H9 (cell line): Measurements from ENCODE around the gene TFEB. TPM values are rescaled to one million over a fixed set of nuclear protein-coding genes. Genes with fewer than 3 reads are reported as not detected.

Experiments
- DNase-seq: peaks from one replicate; pipeline ENCODE4 v3.0.0-alpha.2; 2017
- H2AFZ ChIP-seq: one replicate; pipeline ENCODE4 v1.6.1; 2013; ENCODE audit warnings: mild to moderate bottlenecking, low read length, control low read depth, moderate library complexity
- H2AK5ac ChIP-seq: 2 replicates; pipeline ENCODE4 v1.6.1; 2013; ENCODE audit warnings: low read length, control low read depth, mixed read lengths; ENCODE audit not compliant: insufficient read length
- H2BK120ac ChIP-seq: one replicate; pipeline ENCODE4 v1.6.1; 2013; ENCODE audit warnings: low read depth, mild to moderate bottlenecking, low read length, control low read depth, inconsistent platforms; ENCODE audit not compliant: poor library complexity, severe bottlenecking
- H2BK12ac ChIP-seq: 2 replicates; pipeline ENCODE4 v1.6.1; 2013; ENCODE audit warnings: low read length, control low read depth, mixed read lengths, low read depth; ENCODE audit not compliant: insufficient read length
- H2BK15ac ChIP-seq: 2 replicates; pipeline ENCODE4 v1.6.1; 2013; ENCODE audit warnings: low read depth, low read length, control low read depth
- H2BK20ac ChIP-seq: one replicate; pipeline ENCODE4 v1.6.1; 2013; ENCODE audit warnings: low read depth, mild to moderate bottlenecking, low read length, control low read depth, inconsistent platforms; ENCODE audit not compliant: poor library complexity, severe bottlenecking
- H2BK5ac ChIP-seq: 2 replicates; pipeline ENCODE4 v1.6.1; 2013; ENCODE audit warnings: low read length, control low read depth, mixed read lengths; ENCODE audit not compliant: insufficient read length
- H3K14ac ChIP-seq: 2 replicates; pipeline ENCODE4 v1.6.1; 2013; ENCODE audit warnings: low read length, control low read depth; ENCODE audit not compliant: insufficient read depth
- H3K18ac ChIP-seq: 2 replicates; pipeline ENCODE4 v1.6.1; 2013; ENCODE audit warnings: low read depth, mild to moderate bottlenecking, mixed read lengths, low read length, control low read depth; ENCODE audit not compliant: insufficient read length
- H3K23ac ChIP-seq: 2 replicates; pipeline ENCODE4 v1.6.1; 2013; ENCODE audit warnings: low read length, control low read depth, mixed read lengths, low read depth; ENCODE audit not compliant: insufficient read length
- H3K23me2 ChIP-seq: 2 replicates; pipeline ENCODE4 v1.6.1; 2013; ENCODE audit warnings: low read depth, mild to moderate bottlenecking, mixed read lengths, low read length, control low read depth; ENCODE audit not compliant: insufficient read length, poor library complexity, severe bottlenecking
- H3K27ac ChIP-seq: 2 replicates; pipeline ENCODE4 v1.5.1; 2013; ENCODE audit warnings: low read length, control low read depth, mixed read lengths, low read depth; ENCODE audit not compliant: insufficient read length
- H3K27me3 ChIP-seq: 2 replicates; pipeline ENCODE4 v1.6.1; 2013; ENCODE audit warnings: low read length, control low read depth, inconsistent platforms; ENCODE audit not compliant: insufficient read depth
- H3K4ac ChIP-seq: 2 replicates; pipeline ENCODE4 v1.6.1; 2013; ENCODE audit warnings: low read depth, mild to moderate bottlenecking, control low read depth, inconsistent platforms, low read length, moderate library complexity
- H3K4me1 ChIP-seq: 2 replicates; pipeline ENCODE4 v1.6.1; 2013; ENCODE audit warnings: low read length, control low read depth, inconsistent platforms; ENCODE audit not compliant: insufficient read depth
- H3K4me2 ChIP-seq: 2 replicates; pipeline ENCODE4 v1.6.1; 2013; ENCODE audit warnings: low read length, control low read depth, mixed read lengths; ENCODE audit not compliant: insufficient read length, insufficient read depth
- H3K56ac ChIP-seq: 2 replicates; pipeline ENCODE4 v1.6.1; 2013; ENCODE audit warnings: low read depth, mild to moderate bottlenecking, mixed read lengths, low read length, control low read depth; ENCODE audit not compliant: insufficient read length
- H3K79me1 ChIP-seq: 2 replicates; pipeline ENCODE4 v1.6.1; 2013; ENCODE audit warnings: low read depth, mild to moderate bottlenecking, moderate library complexity, low read length, control low read depth, inconsistent platforms; ENCODE audit not compliant: insufficient read depth, poor library complexity, severe bottlenecking
- H3K79me2 ChIP-seq: 2 replicates; pipeline ENCODE4 v1.6.1; 2013; ENCODE audit warnings: low read length, control low read depth, inconsistent platforms; ENCODE audit not compliant: insufficient read depth
- H3K9ac ChIP-seq: 2 replicates; pipeline ENCODE4 v1.6.1; 2013; ENCODE audit warnings: low read length, control low read depth, mixed read lengths; ENCODE audit not compliant: insufficient read length; ENCODE audit errors: extremely low read depth
- H3K9me3 ChIP-seq: one replicate; pipeline ENCODE4 v1.6.1; 2013; ENCODE audit warnings: low read depth, low read length, inconsistent platforms; ENCODE audit not compliant: control insufficient read depth
- H3T11ph ChIP-seq: one replicate; pipeline ENCODE4 v1.6.1; 2013; ENCODE audit warnings: mild to moderate bottlenecking, low read length, control low read depth, inconsistent platforms
- H4K20me1 ChIP-seq: one replicate; pipeline ENCODE4 v1.6.1; 2013; ENCODE audit not compliant: control insufficient read depth, insufficient read length, insufficient read depth
- H4K5ac ChIP-seq: 2 replicates; pipeline ENCODE4 v1.6.1; 2013; ENCODE audit warnings: low read depth, mild to moderate bottlenecking, mixed read lengths, low read length, control low read depth; ENCODE audit not compliant: insufficient read length
- H4K8ac ChIP-seq: replicated peaks from 2 replicates; pipeline ENCODE4 v1.6.1; 2013; ENCODE audit warnings: low read length, control low read depth, mixed read lengths, low read depth; ENCODE audit not compliant: insufficient read length
- H4K91ac ChIP-seq: 2 replicates; pipeline ENCODE4 v1.6.1; 2013; ENCODE audit warnings: low read depth, mild to moderate bottlenecking, moderate library complexity, mixed read lengths, low read length, control low read depth; ENCODE audit not compliant: insufficient read length
- H3K27ac Mint-ChIP-seq, 3 experiments: 2 replicates in 2 of 3; 3 replicates in 1 of 3; pipeline ENCODE4 v1.8.0; 2020 to 2021; ENCODE audit warnings: mixed read lengths in 3 of 3, mild to moderate bottlenecking in 1 of 3, moderate library complexity in 1 of 3
- H3K27me3 Mint-ChIP-seq: 2 replicates; pipeline ENCODE4 v1.8.0; 2021; ENCODE audit warnings: low read depth, mild to moderate bottlenecking, moderate library complexity, mixed read lengths
- H3K36me3 Mint-ChIP-seq, 3 experiments: 2 replicates in 2 of 3; 3 replicates in 1 of 3; pipeline ENCODE4 v1.8.0; 2020 to 2021; ENCODE audit warnings: low read depth in 3 of 3, mixed read lengths in 3 of 3; ENCODE audit not compliant: insufficient read depth in 1 of 3
- H3K4me1 Mint-ChIP-seq, 2 experiments: 2 replicates each; pipeline ENCODE4 v1.8.0; 2020; ENCODE audit warnings: mixed read lengths in 2 of 2
- H3K4me3 Mint-ChIP-seq, 2 experiments: 2 replicates in 1 of 2; 3 replicates in 1 of 2; pipeline ENCODE4 v1.8.0; 2020 to 2021; ENCODE audit warnings: mild to moderate bottlenecking in 2 of 2, mixed read lengths in 2 of 2, moderate library complexity in 1 of 2
- H3K9me3 Mint-ChIP-seq, 2 experiments: 2 replicates in 1 of 2; 3 replicates in 1 of 2; pipeline ENCODE4 v1.8.0; 2020; ENCODE audit warnings: mild to moderate bottlenecking in 2 of 2, mixed read lengths in 2 of 2, moderate library complexity in 1 of 2
- CTCF ChIP-seq: fragments of 200-600 bp; sonication (generic); conservative IDR thresholded peaks from 3 replicates; pipeline ENCODE4 v1.8.0; 2021; ENCODE audit warnings: antibody characterized with exemption, mild to moderate bottlenecking
- WGBS: extraction: QIAGEN DNeasy Blood & Tissue Kit; methylation state at CpG from one replicate; pipeline ENCODE4 v1.1.7; 2013; ENCODE audit warnings: missing lambda C conversion rate, low lambda C conversion rate, mixed read lengths; ENCODE audit not compliant: insufficient read length; ENCODE audit errors: extremely low coverage; 5-methylcytosine and 5-hydroxymethylcytosine counted together
- total RNA-seq: library from RNA; stranded (reverse); gene quantifications from 2 replicates; pipeline ENCODE4 v1.2.1, GENCODE V29; 2021

Gene TFEB
- total RNA-seq, 1 experiment from 2014 or later: 1.2 TPM

DNA sequence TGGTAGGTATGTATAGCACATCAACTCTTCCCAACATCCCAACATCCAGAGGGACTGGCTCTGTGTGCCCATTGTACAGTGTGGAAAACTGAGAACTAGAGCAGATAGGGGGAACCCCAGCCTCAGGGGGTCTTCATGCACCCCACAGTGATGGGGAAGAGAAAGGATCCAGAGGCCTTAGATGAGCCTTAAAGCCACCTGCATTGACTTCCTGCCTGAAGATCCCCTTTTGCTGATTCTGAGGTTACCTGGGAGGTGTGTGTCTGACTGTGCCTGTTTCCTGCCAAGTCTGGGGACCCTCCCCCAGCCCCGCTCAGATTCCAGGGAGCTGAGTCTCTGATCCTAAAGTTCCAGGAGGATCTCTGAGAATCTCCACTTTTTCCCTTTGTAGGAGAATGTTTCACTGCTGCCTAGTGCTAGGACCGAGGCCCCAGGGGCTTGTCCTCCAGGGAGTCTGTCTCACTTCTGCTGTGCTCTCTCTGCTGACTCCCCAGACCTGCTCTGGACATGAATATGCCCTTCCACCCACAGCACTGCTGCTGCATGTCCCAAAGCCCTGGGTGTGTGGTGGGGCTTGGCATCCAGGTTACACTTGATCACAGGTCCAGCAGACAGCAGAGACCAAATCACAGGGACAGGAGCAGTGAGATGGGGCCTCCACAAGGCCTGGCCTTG lies 24.6 kb upstream of the TFEB start:
- Mint-ChIP-seq H3K4me1 (peaks cover 5% of the 10 kb centered on the region in 2 experiments; a peak in 2 of 4 replicates), H3K27me3 (peaks cover 15% of the 10 kb centered on the region), H3K27ac (peak overlapping the region in 1 of 3 experiments; percentile 24; a peak in 1 of 7 replicates), H3K36me3 (no peaks in the 10 kb centered on the region; a peak in 1 of 7 replicates), H3K4me3 (no peak overlapping the region; a peak in 1 of 5 replicates), H3K9me3 (no peaks in the 10 kb centered on the region; a peak in 1 of 5 replicates)
- H3K14ac ChIP-seq: no peak overlapping the region
- H2BK120ac ChIP-seq: no peak overlapping the region
- no peak overlapping the region for H2BK20ac ChIP-seq
- H2BK15ac ChIP-seq: no peak overlapping the region
- H3K4me1 ChIP-seq: no peaks in the 10 kb centered on the region
- no peak overlapping the region for H4K91ac ChIP-seq
- H3K79me2 ChIP-seq: no peaks in the 10 kb centered on the region
- H3T11ph ChIP-seq: no peak overlapping the region
- H2AFZ ChIP-seq: no peak overlapping the region
- H3K9ac ChIP-seq: no peak overlapping the region
- no peak overlapping the region for H3K4me2 ChIP-seq
- no peak overlapping the region for H2BK12ac ChIP-seq
- no peak overlapping the region for H3K23ac ChIP-seq
- no peak for DNase-seq
- no peak overlapping the region for H4K5ac ChIP-seq
- TF ChIP-seq CTCF: no peak
- no CpG with 5 or more reads among the region's 2 CpGs for WGBS
- no peaks in the 10 kb centered on the region for H3K79me1 ChIP-seq
- no peak overlapping the region for H3K4ac ChIP-seq
- H3K23me2 ChIP-seq: no peaks in the 10 kb centered on the region
- H2BK5ac ChIP-seq: no peak overlapping the region
- H4K8ac ChIP-seq: no peak overlapping the region
- no peaks in the 10 kb centered on the region for H3K9me3 ChIP-seq
- no peak overlapping the region for H3K18ac ChIP-seq
- no peaks in the 10 kb centered on the region for H3K27me3 ChIP-seq
- no peak overlapping the region for H3K27ac ChIP-seq
- no peak overlapping the region for H2AK5ac ChIP-seq
- no peak overlapping the region for H3K56ac ChIP-seq
- no peaks in the 10 kb centered on the region for H4K20me1 ChIP-seq
